GM12878 (cell line): ENCODE measurements around the gene WAS. TPM values are rescaled to one million over a fixed set of nuclear protein-coding genes. Genes with fewer than 3 reads are reported as not detected.

ENCODE experiments used
- ATAC-seq: fragments of 200-7000 bp; cut with Tn5 transposase; 3 replicates; pipeline ENCODE4 v1.9.1; 2020; ENCODE audit warnings: mild to moderate bottlenecking, moderate library complexity
- BruUV-seq: library from RNA; stranded (reverse); fragments of 400-500 nt; replicated peaks from 2 replicates; lab custom pipeline; 2021; lab: Mats Ljungman, UMichigan
- CTCF ChIA-PET: fragments of 300-600 bp; sonication (Branson Sonifier 250); formaldehyde crosslinking; extraction: SDS; loops from one replicate; lab custom pipeline; 2021; ENCODE audit warnings: inconsistent platforms; lab: Yijun Ruan, JAX
- POLR2A ChIA-PET: fragments of 350-600 bp; formaldehyde crosslinking; extraction: SDS; loops from one replicate; lab custom pipeline; 2021; ENCODE audit warnings: inconsistent platforms; lab: Charles Lee
- RAD21 ChIA-PET: fragments of 300-600 bp; sonication (Branson Sonifier 250); formaldehyde crosslinking; loops from one replicate; lab custom pipeline; 2023; ENCODE audit warnings: antibody characterized with exemption; ENCODE audit not compliant: unreplicated experiment; lab: Charles Lee
- SMC1A ChIA-PET: fragments of 300-600 bp; sonication (Branson Sonifier 250); formaldehyde crosslinking; loops from one replicate; lab custom pipeline; 2023; ENCODE audit not compliant: unreplicated experiment, uncharacterized antibody; lab: Charles Lee
- DNase-seq: peaks from one replicate; pipeline ENCODE4 v3.0.0-alpha.2; 2011; ENCODE audit warnings: low read depth, low spot score
- FAIRE-seq: peaks from 3 replicates; lab custom pipeline; 2011; peaks lifted over from hg19 to GRCh38; lab: Jason Lieb, UNC
- H2AFZ ChIP-seq: 2 replicates; pipeline ENCODE4 v1.6.0; 2011; ENCODE audit warnings: low read depth, low read length, control low read depth; ENCODE audit not compliant: control insufficient read depth
- H3K27ac ChIP-seq: 2 replicates; pipeline ENCODE4 v1.5.1; 2011; ENCODE audit warnings: control low read depth; ENCODE audit not compliant: control insufficient read depth, insufficient read depth
- H3K27me3 ChIP-seq, 2 experiments: replicated peaks in 1 of 2; 2 replicates each; pipeline versions ENCODE4 v1.6.0 to v1.6.1; 2011; ENCODE audit warnings: low read length in 1 of 2; ENCODE audit not compliant: control insufficient read depth in 2 of 2, insufficient read depth in 2 of 2
- H3K36me3 ChIP-seq, 2 experiments: 2 replicates each; pipeline ENCODE4 v1.5.1; 2011; ENCODE audit warnings: low read length in 1 of 2; ENCODE audit not compliant: control insufficient read depth in 2 of 2, insufficient read depth in 2 of 2
- H3K4me1 ChIP-seq: 2 replicates; pipeline ENCODE4 v1.6.1; 2011; ENCODE audit warnings: mild to moderate bottlenecking, low read length, moderate library complexity, mixed read lengths; ENCODE audit not compliant: control insufficient read depth, insufficient read depth
- H3K4me2 ChIP-seq: 2 replicates; pipeline ENCODE4 v1.6.0; 2011; ENCODE audit warnings: control low read depth; ENCODE audit not compliant: control insufficient read depth, insufficient read depth
- H3K4me3 ChIP-seq: fragments of 200-600 bp; sonication (generic); 2 replicates; pipeline ENCODE4 v1.5.1; 2016
- H3K79me2 ChIP-seq: 2 replicates; pipeline ENCODE4 v1.6.0; 2011; ENCODE audit warnings: low read length; ENCODE audit not compliant: control insufficient read depth, insufficient read depth
- H3K9ac ChIP-seq: 2 replicates; pipeline ENCODE4 v1.8.0; 2011; ENCODE audit warnings: low read length, control low read depth, mixed read lengths; ENCODE audit not compliant: control insufficient read depth, insufficient read depth
- H3K9me3 ChIP-seq: replicated peaks from 3 replicates; pipeline ENCODE4 v1.5.1; 2011; ENCODE audit warnings: mild to moderate bottlenecking, low read length; ENCODE audit not compliant: control insufficient read depth, insufficient read depth
- H4K20me1 ChIP-seq: 2 replicates; pipeline ENCODE4 v1.6.0; 2011; ENCODE audit not compliant: control insufficient read depth, insufficient read depth
- BMI1 ChIP-seq: fragments of 450-650 bp; IDR thresholded peaks from 2 replicates; pipeline ENCODE4 v1.6.1; 2016; ENCODE audit warnings: mild to moderate bottlenecking, moderate library complexity, borderline replicate concordance
- DPF2 ChIP-seq: fragments of 450-650 bp; IDR thresholded peaks from 2 replicates; pipeline ENCODE4 v1.6.1; 2017; ENCODE audit warnings: mild to moderate bottlenecking
- IRF4 ChIP-seq: IDR thresholded peaks from 2 replicates; pipeline ENCODE4 v1.6.1; 2011; ENCODE audit warnings: low read depth, low read length
- MXI1 ChIP-seq: fragments of 150-350 bp; IDR thresholded peaks from 2 replicates; pipeline ENCODE4 v1.6.1; 2011; ENCODE audit warnings: low read depth, mild to moderate bottlenecking, inconsistent platforms, low read length, improper control_type of control experiment
- NR2F1 ChIP-seq: fragments of 450-650 bp; conservative IDR thresholded peaks from 2 replicates; pipeline ENCODE4 v1.6.1; 2017; ENCODE audit warnings: mild to moderate bottlenecking
- POU2F2 ChIP-seq: IDR thresholded peaks from 3 replicates; pipeline ENCODE4 v1.6.1; 2011; ENCODE audit warnings: low read depth, mild to moderate bottlenecking, low read length, borderline replicate concordance
- RB1 ChIP-seq: fragments of 450-650 bp; formaldehyde crosslinking; IDR thresholded peaks from 2 replicates; pipeline ENCODE4 v1.6.1; 2017; ENCODE audit warnings: mild to moderate bottlenecking, borderline replicate concordance
- TCF7 ChIP-seq: IDR thresholded peaks from 2 replicates; pipeline ENCODE4 v1.6.1; 2014; ENCODE audit warnings: antibody characterized with exemption, borderline replicate concordance
- ZBTB4 ChIP-seq: fragments of 450-650 bp; formaldehyde crosslinking; IDR thresholded peaks from 2 replicates; pipeline ENCODE4 v1.4.0; 2022; ENCODE audit warnings: mild to moderate bottlenecking, moderate library complexity
- ZNF384 ChIP-seq: IDR thresholded peaks from 2 replicates; pipeline ENCODE4 v1.6.1; 2012; ENCODE audit warnings: low read depth, mild to moderate bottlenecking, low read length, improper control_type of control experiment, borderline replicate concordance
- WGBS: methylation state at CpG from one replicate; pipeline ENCODE4 v1.1.6; 2016; ENCODE audit warnings: low lambda C conversion rate; ENCODE audit not compliant: insufficient replicate concordance, insufficient coverage; ENCODE audit errors: missing lambda C conversion rate; 5-methylcytosine and 5-hydroxymethylcytosine counted together
- in situ Hi-C: fragments of 300-500 bp; cut with MboI; formaldehyde crosslinking; loops from 9 replicates; pipeline ENCODE4 v1.14.3; 2018; ENCODE audit warnings: mixed read lengths
- intact Hi-C: fragments of 100-400 bp; cut with micrococcal nuclease; formaldehyde crosslinking; loops from one replicate; pipeline ENCODE4 v1.14.2; 2022; ENCODE audit not compliant: unreplicated experiment
- polyA plus RNA-seq, 11 experiments: library from polyadenylated mRNA; depleted of rRNA in 4 of 11; unstranded in 6 of 11; stranded (reverse) in 5 of 11; fragments of >200 nt; fragmentation: Nextera tagmentation in 4 of 11; fragmentation: Illumina TruSeq in 1 of 11; extraction: Ambion mirVana in 4 of 11; extraction: Trizol in 1 of 11; gene quantifications; 1 replicate in 1 of 11; 2 replicates in 10 of 11; pipeline versions ENCODE4 v1.2.1 to v1.2.3, GENCODE V29; 2011 to 2016; ENCODE audit warnings: inconsistent platforms in 2 of 11, missing spikeins in 2 of 11, low read depth in 1 of 11
- total RNA-seq, 4 experiments: library from RNA; depleted of rRNA in 3 of 4; stranded (reverse); fragments of >200 nt in 3 of 4; fragmentation: Illumina TruSeq in 1 of 4; extraction: Trizol in 1 of 4; gene quantifications; 2 replicates each; pipeline versions ENCODE4 v1.2.1 to v1.2.3, GENCODE V29; 2013 to 2021
- TF ChIP-seq, protein P1 (sequence below): IDR thresholded peaks from 2 replicates; pipeline ENCODE4 v1.6.1; 2011; ENCODE audit warnings: low read depth, low read length, improper control_type of control experiment, borderline replicate concordance

The WAS gene
- total and polyA plus RNA-seq, 10 of the 15 experiments (the other 5 are each of a cell fraction or from before 2014, with no cell fraction given): 1.6 to 84.7 (median 23.0) TPM

- Histone ChIP-seq H3K27ac (no peak overlapping the region), H3K9ac (no peak overlapping the region), H3K36me3 (peaks cover 4 to 12% of the 10 kb centered on the region in 2 experiments; a peak in 3 of 4 replicates), H4K20me1 (no peaks in the 10 kb centered on the region; the same call in 1 of the 2 replicates), H3K4me3 (no peak overlapping the region), H3K79me2 (no peaks in the 10 kb centered on the region), H3K9me3 (no peaks in the 10 kb centered on the region), H3K4me1 (no peaks in the 10 kb centered on the region), H3K4me2 (no peak overlapping the region), H3K27me3 (no peaks in the 10 kb centered on the region), H2AFZ (no peak overlapping the region)
- 48% methylated on average over 4 of the region's 4 CpGs for WGBS
- ATAC-seq: no peak
- BruUV-seq: no TSS peak
- ChIA-PET RAD21 (no interaction called here), POLR2A (no interaction called here), SMC1A (no interaction called here), CTCF (no interaction called here)
- TF ChIP-seq DPF2 (no peak), IRF4 (no peak)
- in situ Hi-C loops: no loop called here
- DNase-seq: no peak
- no peak for FAIRE-seq
- intact Hi-C loops: no loop called here
Measured at GRCh38 chrX:48703642-48704481, 20.3 kb downstream of the WAS start.

- Histone ChIP-seq H3K27ac (no peak overlapping the region), H4K20me1 (no peaks in the 10 kb centered on the region; the same call in 1 of the 2 replicates), H3K9ac (no peak overlapping the region), H3K4me1 (no peaks in the 10 kb centered on the region), H3K4me3 (no peak overlapping the region), H3K9me3 (no peaks in the 10 kb centered on the region), H3K36me3 (peaks cover 3 to 7% of the 10 kb centered on the region in 2 experiments; a peak in 3 of 4 replicates), H3K4me2 (no peak overlapping the region), H2AFZ (no peak overlapping the region), H3K79me2 (no peaks in the 10 kb centered on the region), H3K27me3 (no peaks in the 10 kb centered on the region)
- no TSS peak for BruUV-seq
- ChIA-PET CTCF (no interaction called here), SMC1A (no interaction called here), RAD21 (no interaction called here), POLR2A (interaction anchor here (0.5 kb wide), 1 partner anchor 180 kb away, joined by 3 read pairs; no protein-coding TSS in a partner anchor)
- 69% methylated on average over 12 of the region's 12 CpGs for WGBS
- FAIRE-seq (no peak), DNase-seq (no peak), ATAC-seq (no peak)
- in situ Hi-C loops: no loop called here
- intact Hi-C loops: no loop called here
- TF ChIP-seq ZBTB4 (CRISPR knock-in tag) (no peak), ZNF384 (no peak), MXI1 (no peak), NR2F1 (no peak), BMI1 (no peak), POU2F2 (no peak), TCF7 (no peak), RB1 (no peak)
- TF ChIP-seq, protein P1, sequence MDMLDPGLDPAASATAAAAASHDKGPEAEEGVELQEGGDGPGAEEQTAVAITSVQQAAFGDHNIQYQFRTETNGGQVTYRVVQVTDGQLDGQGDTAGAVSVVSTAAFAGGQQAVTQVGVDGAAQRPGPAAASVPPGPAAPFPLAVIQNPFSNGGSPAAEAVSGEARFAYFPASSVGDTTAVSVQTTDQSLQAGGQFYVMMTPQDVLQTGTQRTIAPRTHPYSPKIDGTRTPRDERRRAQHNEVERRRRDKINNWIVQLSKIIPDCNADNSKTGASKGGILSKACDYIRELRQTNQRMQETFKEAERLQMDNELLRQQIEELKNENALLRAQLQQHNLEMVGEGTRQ: no peak
Measured at GRCh38 chrX:48705871-48706270, 22.3 kb downstream of the WAS start.
